Progenitor cell of endocrine pancreas (in vitro differentiated cells): ENCODE measurements around the gene CREG1. TPM values are rescaled to one million over a fixed set of nuclear protein-coding genes. Genes with fewer than 3 reads are reported as not detected.

Experiments used
- DNase-seq: peaks from one replicate; pipeline ENCODE4 v3.0.0; 2021; ENCODE audit warnings: low spot score; ENCODE audit not compliant: unreplicated experiment
- H3K27ac Mint-ChIP-seq: 2 replicates; pipeline ENCODE4 v1.8.0; 2021; ENCODE audit warnings: mild to moderate bottlenecking, moderate library complexity, mixed read lengths
- H3K27me3 Mint-ChIP-seq: 2 replicates; pipeline ENCODE4 v1.8.0; 2021; ENCODE audit warnings: mixed read lengths
- H3K36me3 Mint-ChIP-seq: 2 replicates; pipeline ENCODE4 v1.8.0; 2022; ENCODE audit warnings: mixed read lengths; ENCODE audit not compliant: insufficient read depth
- H3K4me1 Mint-ChIP-seq: 2 replicates; pipeline ENCODE4 v1.8.0; 2021; ENCODE audit warnings: low read depth, mixed read lengths
- H3K4me3 Mint-ChIP-seq: 2 replicates; pipeline ENCODE4 v1.8.0; 2021; ENCODE audit warnings: low read depth, mild to moderate bottlenecking, moderate library complexity, mixed read lengths
- H3K9me3 Mint-ChIP-seq: 2 replicates; pipeline ENCODE4 v1.8.0; 2021; ENCODE audit warnings: low read depth, mixed read lengths
- total RNA-seq: library from RNA; stranded (reverse); gene quantifications from 2 replicates; pipeline ENCODE4 v1.2.1, GENCODE V29; 2021
- TF ChIP-seq, protein P1 (sequence below): fragments of 200-600 bp; sonication (generic); IDR thresholded peaks from one replicate; pipeline ENCODE4 v1.5.0; 2021; ENCODE audit warnings: antibody characterized with exemption, mild to moderate bottlenecking; ENCODE audit not compliant: unreplicated experiment

CREG1 gene
- total RNA-seq, 1 donor from 2014 or later, result 27.7 TPM

DNA sequence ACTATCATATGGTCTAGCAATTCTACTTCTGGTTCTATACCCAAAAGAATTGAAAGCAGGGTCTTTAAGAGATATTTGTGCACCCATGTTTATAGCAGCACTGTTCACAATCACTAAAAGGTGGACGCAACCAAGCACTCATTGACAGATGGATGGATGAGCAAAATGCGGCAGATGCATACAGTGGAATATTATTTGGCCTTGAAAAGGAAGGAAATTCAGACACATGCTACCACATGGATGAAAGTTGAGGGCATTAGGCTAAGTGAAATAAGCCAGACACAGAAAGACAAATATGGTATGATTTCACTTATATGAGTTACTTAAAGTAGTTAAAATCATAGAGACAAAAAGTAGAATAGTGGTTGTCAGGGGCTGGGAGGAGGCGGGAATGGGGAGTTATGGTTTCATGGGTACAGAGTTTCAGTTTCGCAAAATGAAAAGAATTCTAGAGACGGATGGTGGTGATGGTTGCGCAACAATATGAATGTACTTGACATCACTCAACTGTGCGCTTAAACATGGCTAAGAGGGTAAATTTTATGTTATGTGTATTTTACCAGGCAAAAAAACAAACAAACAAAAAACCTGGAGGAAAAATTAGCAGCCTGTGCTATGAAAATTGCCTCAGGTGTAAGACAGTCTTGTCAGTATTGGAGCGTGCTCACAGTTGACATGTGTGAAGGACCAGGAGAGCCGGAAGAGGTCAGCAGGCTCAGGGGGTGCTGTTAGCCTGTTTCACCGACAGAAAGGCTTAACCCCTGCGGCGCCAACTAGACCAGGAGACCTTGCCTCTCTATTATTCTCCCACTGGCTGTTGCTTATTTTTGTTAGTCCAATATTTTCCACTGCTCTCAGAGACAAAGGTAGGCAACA, 61.7 kb downstream of the CREG1 start:
- Mint-ChIP-seq H3K27ac (no peak overlapping the region), H3K4me3 (no peak overlapping the region), H3K27me3 (peaks cover 17% of the 10 kb centered on the region), H3K9me3 (no peaks in the 10 kb centered on the region), H3K36me3 (no peaks in the 10 kb centered on the region), H3K4me1 (peaks cover 5% of the 10 kb centered on the region)
- DNase-seq, result no peak
- TF ChIP-seq, protein P1, sequence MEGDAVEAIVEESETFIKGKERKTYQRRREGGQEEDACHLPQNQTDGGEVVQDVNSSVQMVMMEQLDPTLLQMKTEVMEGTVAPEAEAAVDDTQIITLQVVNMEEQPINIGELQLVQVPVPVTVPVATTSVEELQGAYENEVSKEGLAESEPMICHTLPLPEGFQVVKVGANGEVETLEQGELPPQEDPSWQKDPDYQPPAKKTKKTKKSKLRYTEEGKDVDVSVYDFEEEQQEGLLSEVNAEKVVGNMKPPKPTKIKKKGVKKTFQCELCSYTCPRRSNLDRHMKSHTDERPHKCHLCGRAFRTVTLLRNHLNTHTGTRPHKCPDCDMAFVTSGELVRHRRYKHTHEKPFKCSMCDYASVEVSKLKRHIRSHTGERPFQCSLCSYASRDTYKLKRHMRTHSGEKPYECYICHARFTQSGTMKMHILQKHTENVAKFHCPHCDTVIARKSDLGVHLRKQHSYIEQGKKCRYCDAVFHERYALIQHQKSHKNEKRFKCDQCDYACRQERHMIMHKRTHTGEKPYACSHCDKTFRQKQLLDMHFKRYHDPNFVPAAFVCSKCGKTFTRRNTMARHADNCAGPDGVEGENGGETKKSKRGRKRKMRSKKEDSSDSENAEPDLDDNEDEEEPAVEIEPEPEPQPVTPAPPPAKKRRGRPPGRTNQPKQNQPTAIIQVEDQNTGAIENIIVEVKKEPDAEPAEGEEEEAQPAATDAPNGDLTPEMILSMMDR, result no peak

Other genes starting within 250 kb of the CREG1 start
- not detected in 2 replicates for gene CD247, start 35.2 kb downstream of the CREG1 start, total RNA-seq
- 0.22 and 0.38 TPM in 2 replicates for gene RCSD1, start 76.5 kb upstream of the CREG1 start, total RNA-seq
- gene MPZL1, start 168.2 kb upstream of the CREG1 start, total RNA-seq, result 127 and 133 TPM in 2 replicates